ENCODE measurements around the gene MB.

MB gene

GRCh38 chr22:35614404-35614803 lies 2.7 kb downstream of the MB start:
- DNase-seq, result no peak

GRCh38 chr22:35612903-35613302 lies 4.2 kb downstream of the MB start:
- DNase-seq, result no peak

- no peak for DNase-seq
Measured at GRCh38 chr22:35611891-35612576, 5.1 kb downstream of the MB start.

- DNase-seq, result no peak
Measured at GRCh38 chr22:35611200-35611890, 5.8 kb downstream of the MB start.

- DNase-seq, result no peak
Measured at GRCh38 chr22:35610741-35611140, 6.4 kb downstream of the MB start.

GRCh38 chr22:35609761-35610160 lies 7.4 kb downstream of the MB start:
- DNase-seq, result no peak

GRCh38 chr22:35609261-35609660 lies 7.9 kb downstream of the MB start:
- DNase-seq, result no peak

- no peak for DNase-seq
Measured at GRCh38 chr22:35608088-35608487, 9.0 kb downstream of the MB start.

GRCh38 chr22:35606916-35607315 lies 10.2 kb downstream of the MB start:
- DNase-seq, result no peak

GRCh38 chr22:35605851-35606481 lies 11.2 kb downstream of the MB start:
- no peak for DNase-seq

GRCh38 chr22:35605369-35605680 lies 11.8 kb downstream of the MB start:
- no peak for DNase-seq

GRCh38 chr22:35604621-35605368 lies 12.3 kb downstream of the MB start:
- DNase-seq, result no peak

GRCh38 chr22:35601743-35602615 lies 15.2 kb downstream of the MB start:
- peak; percentile 53 for DNase-seq

GRCh38 chr22:35601013-35601580 lies 16.0 kb downstream of the MB start:
- no peak for DNase-seq

GRCh38 chr22:35600476-35600875 lies 16.7 kb downstream of the MB start:
- no peak for DNase-seq

- DNase-seq, result no peak
Measured at GRCh38 chr22:35599364-35599763, 17.8 kb downstream of the MB start.

GRCh38 chr22:35598396-35598710 lies 18.8 kb downstream of the MB start:
- no peak for DNase-seq

GRCh38 chr22:35597692-35598395 lies 19.3 kb downstream of the MB start:
- DNase-seq, result no peak

- DNase-seq, result no peak
Measured at GRCh38 chr22:35596821-35597220, 20.3 kb downstream of the MB start.

- no peak for DNase-seq
Measured at GRCh38 chr22:35594686-35595085, 22.4 kb downstream of the MB start.

- no peak for DNase-seq
Measured at GRCh38 chr22:35593891-35594470, 23.1 kb downstream of the MB start.

All from T1000 (cell line).